SK-N-SH (cell line): ENCODE results near the gene FBXO40. TPM values are rescaled to one million over a fixed set of nuclear protein-coding genes. Genes with fewer than 3 reads are reported as not detected.

Experiments
- CTCF ChIA-PET: fragments of 300-600, 350-600 bp; formaldehyde crosslinking; extraction: SDS; loops from one replicate; lab custom pipeline; 2021; lab: Yijun Ruan, JAX
- POLR2A ChIA-PET: fragments of 350-600 bp; sonication (Branson Sonifier 250); formaldehyde crosslinking; extraction: SDS; loops from one replicate; lab custom pipeline; 2020; ENCODE audit warnings: antibody characterized with exemption, inconsistent platforms; lab: Yijun Ruan, JAX
- DNase-seq: peaks from one replicate; pipeline ENCODE4 v3.0.0; 2012
- H2AFZ ChIP-seq: fragments of 200-600 bp; sonication (generic); 2 replicates; pipeline ENCODE4 v1.8.1; 2016; ENCODE audit warnings: antibody characterized with exemption, mild to moderate bottlenecking, low read depth
- H3F3A ChIP-seq: fragments of 200-600 bp; sonication (generic); replicated peaks from 2 replicates; pipeline ENCODE3; 2016; ENCODE audit warnings: antibody characterized with exemption, mild to moderate bottlenecking; ENCODE audit not compliant: insufficient read depth
- H3K27ac ChIP-seq, 2 experiments: fragments of 200-500 bp in 1 of 2; fragments of 200-600 bp in 1 of 2; sonication (Bioruptor generic) in 1 of 2; sonication (generic), shearing (Covaris generic) in 1 of 2; 2 replicates each; pipeline versions ENCODE4 v1.5.1 to v1.6.1; 2014 to 2016; ENCODE audit warnings: low read depth in 2 of 2, inconsistent platforms in 1 of 2, low read length in 1 of 2, mild to moderate bottlenecking in 1 of 2, mixed read lengths in 1 of 2
- H3K27me3 ChIP-seq: fragments of 200-600 bp; sonication (generic), shearing (Covaris generic); 2 replicates; pipeline ENCODE4 v1.6.1; 2016; ENCODE audit warnings: mixed run types; ENCODE audit not compliant: insufficient read depth
- H3K36me3 ChIP-seq, 2 experiments: fragments of 200-500 bp in 1 of 2; fragments of 200-600 bp in 1 of 2; sonication (Bioruptor generic) in 1 of 2; sonication (generic) in 1 of 2; replicated peaks in 1 of 2; 2 replicates each; pipeline versions ENCODE3 to v1.5.1; 2014 to 2016; ENCODE audit warnings: low read length in 1 of 2, mild to moderate bottlenecking in 1 of 2; ENCODE audit not compliant: insufficient read depth in 2 of 2, control insufficient read depth in 1 of 2
- H3K4me1 ChIP-seq, 2 experiments: fragments of 200-500 bp in 1 of 2; fragments of 200-600 bp in 1 of 2; sonication (Bioruptor generic) in 1 of 2; sonication (generic), shearing (Covaris generic) in 1 of 2; 2 replicates each; pipeline versions ENCODE4 v1.5.1 to v1.6.1; 2014 to 2016; ENCODE audit warnings: low read depth in 1 of 2, low read length in 1 of 2, mixed run types in 1 of 2; ENCODE audit not compliant: insufficient read depth in 2 of 2, control insufficient read depth in 1 of 2
- H3K4me2 ChIP-seq: fragments of 200-600 bp; sonication (generic), shearing (Covaris generic); 2 replicates; pipeline ENCODE4 v1.6.1; 2017; ENCODE audit warnings: mixed run types
- H3K4me3 ChIP-seq, 2 experiments: fragments of 200-500 bp in 1 of 2; fragments of 200-600 bp in 1 of 2; sonication (Bioruptor generic) in 1 of 2; sonication (generic), shearing (Covaris generic) in 1 of 2; 2 replicates each; pipeline versions ENCODE4 v1.5.1 to v1.8.1; 2014 to 2016; ENCODE audit warnings: low read depth in 2 of 2, inconsistent platforms in 1 of 2, low read length in 1 of 2, mild to moderate bottlenecking in 1 of 2, mixed read lengths in 1 of 2, moderate library complexity in 1 of 2
- H3K79me2 ChIP-seq: fragments of 200-600 bp; sonication (generic); 2 replicates; pipeline ENCODE4 v1.8.1; 2017; ENCODE audit warnings: mild to moderate bottlenecking; ENCODE audit not compliant: insufficient read depth
- H3K9ac ChIP-seq: fragments of 200-600 bp; sonication (generic); 2 replicates; pipeline ENCODE4 v1.6.1; 2017; ENCODE audit warnings: mixed run types
- H3K9me2 ChIP-seq: fragments of 200-600 bp; sonication (generic); 2 replicates; pipeline ENCODE4 v1.6.1; 2017; ENCODE audit warnings: mixed run types
- H3K9me3 ChIP-seq: fragments of 200-600 bp; sonication (generic); 2 replicates; pipeline ENCODE4 v1.6.1; 2017; ENCODE audit warnings: mixed run types, mild to moderate bottlenecking, moderate library complexity
- H4K20me1 ChIP-seq: fragments of 200-600 bp; sonication (generic); 2 replicates; pipeline ENCODE4 v1.6.1; 2017; ENCODE audit warnings: mild to moderate bottlenecking, mixed run types; ENCODE audit not compliant: insufficient read depth
- CHD2 ChIP-seq: fragments of 150-350 bp; IDR thresholded peaks from 2 replicates; pipeline ENCODE4 v1.6.1; 2018; ENCODE audit warnings: low read length; ENCODE audit not compliant: partially characterized antibody
- EP300 ChIP-seq, 2 experiments: IDR thresholded peaks; 2 replicates each; pipeline versions ENCODE4 v1.4.0 to v1.6.1; 2012; ENCODE audit warnings: borderline replicate concordance in 1 of 2, low read depth in 1 of 2, low read length in 1 of 2
- EZH2phosphoT487 ChIP-seq: fragments of 200-600 bp; sonication (generic); IDR thresholded peaks from 2 replicates; pipeline ENCODE4 v1.6.1; 2017; ENCODE audit warnings: low read depth, mixed run types, mild to moderate bottlenecking, antibody characterized with exemption, moderate library complexity, borderline replicate concordance
- FOXJ3 ChIP-seq: sonication (generic); formaldehyde crosslinking; IDR thresholded peaks from 2 replicates; pipeline ENCODE4 v1.5.1; 2020; ENCODE audit warnings: mild to moderate bottlenecking, missing genetic modification reagents
- JUND ChIP-seq: IDR thresholded peaks from 2 replicates; pipeline ENCODE4 v1.4.0; 2012
- RAD21 ChIP-seq: IDR thresholded peaks from 2 replicates; pipeline ENCODE4 v1.6.1; 2012; ENCODE audit warnings: mild to moderate bottlenecking, low read length
- RXRA ChIP-seq: IDR thresholded peaks from 2 replicates; pipeline ENCODE4 v1.4.0; 2012; ENCODE audit warnings: low read depth, mild to moderate bottlenecking, borderline replicate concordance
- SIN3A ChIP-seq: IDR thresholded peaks from 2 replicates; pipeline ENCODE4 v1.6.1; 2012; ENCODE audit warnings: low read depth, mild to moderate bottlenecking, low read length, moderate library complexity, borderline replicate concordance
- WGBS: methylation state at CpG from one replicate; pipeline ENCODE4 v1.1.6; 2017; ENCODE audit warnings: low lambda C conversion rate; 5-methylcytosine and 5-hydroxymethylcytosine counted together
- polyA plus RNA-seq, 3 experiments: library from polyadenylated mRNA; depleted of rRNA; stranded (reverse); fragments of >200 nt; gene quantifications; 2 replicates each; pipeline ENCODE4 v1.2.3, GENCODE V29; 2012
- TF ChIP-seq, protein P1 (sequence below): fragments of 200-600 bp; sonication (generic); IDR thresholded peaks from 2 replicates; pipeline ENCODE4 v1.6.1; 2017; ENCODE audit warnings: antibody characterized with exemption, mild to moderate bottlenecking, moderate library complexity
- TF ChIP-seq, protein P2 (sequence below): IDR thresholded peaks from 2 replicates; pipeline ENCODE4 v1.6.1; 2012; ENCODE audit warnings: mild to moderate bottlenecking, low read depth, low read length, moderate library complexity
- TF ChIP-seq, protein P3 (sequence below): fragments of 150-350 bp; IDR thresholded peaks from 2 replicates; pipeline ENCODE4 v1.6.1; 2016; ENCODE audit warnings: mild to moderate bottlenecking, low read depth, low read length

The FBXO40 gene
- polyA plus RNA-seq, 1 of the 3 experiments (the other 2 are of a cell fraction): not detected

DNA sequence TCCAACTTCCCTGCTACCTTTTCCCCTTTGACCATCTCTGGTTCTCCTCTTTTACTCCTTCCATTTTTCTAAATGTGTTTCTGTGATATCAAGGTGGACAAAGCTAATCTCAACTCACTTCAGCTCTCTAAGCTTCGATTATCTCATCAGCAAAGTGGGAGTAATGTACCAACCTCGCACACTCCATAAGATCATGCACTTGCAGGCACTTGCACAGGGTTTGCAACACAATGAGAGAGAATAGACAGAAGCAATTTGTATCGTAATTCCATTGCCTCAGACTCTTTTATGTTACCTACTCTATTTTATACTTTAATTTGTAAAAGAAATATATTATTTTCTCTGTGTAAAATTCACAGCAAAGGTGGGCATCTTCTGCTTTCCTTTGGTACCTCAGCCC lies 40.4 kb upstream of the FBXO40 start:
- no peaks in the 10 kb centered on the region for H3K36me3 ChIP-seq
- H3K4me2 ChIP-seq: no peak overlapping the region
- TF ChIP-seq EZH2phosphoT487: no peak
- no peak for TF ChIP-seq CHD2
- TF ChIP-seq, protein P1, sequence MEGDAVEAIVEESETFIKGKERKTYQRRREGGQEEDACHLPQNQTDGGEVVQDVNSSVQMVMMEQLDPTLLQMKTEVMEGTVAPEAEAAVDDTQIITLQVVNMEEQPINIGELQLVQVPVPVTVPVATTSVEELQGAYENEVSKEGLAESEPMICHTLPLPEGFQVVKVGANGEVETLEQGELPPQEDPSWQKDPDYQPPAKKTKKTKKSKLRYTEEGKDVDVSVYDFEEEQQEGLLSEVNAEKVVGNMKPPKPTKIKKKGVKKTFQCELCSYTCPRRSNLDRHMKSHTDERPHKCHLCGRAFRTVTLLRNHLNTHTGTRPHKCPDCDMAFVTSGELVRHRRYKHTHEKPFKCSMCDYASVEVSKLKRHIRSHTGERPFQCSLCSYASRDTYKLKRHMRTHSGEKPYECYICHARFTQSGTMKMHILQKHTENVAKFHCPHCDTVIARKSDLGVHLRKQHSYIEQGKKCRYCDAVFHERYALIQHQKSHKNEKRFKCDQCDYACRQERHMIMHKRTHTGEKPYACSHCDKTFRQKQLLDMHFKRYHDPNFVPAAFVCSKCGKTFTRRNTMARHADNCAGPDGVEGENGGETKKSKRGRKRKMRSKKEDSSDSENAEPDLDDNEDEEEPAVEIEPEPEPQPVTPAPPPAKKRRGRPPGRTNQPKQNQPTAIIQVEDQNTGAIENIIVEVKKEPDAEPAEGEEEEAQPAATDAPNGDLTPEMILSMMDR: no peak
- no peak for TF ChIP-seq SIN3A
- no peak for TF ChIP-seq RXRA
- TF ChIP-seq, protein P2, sequence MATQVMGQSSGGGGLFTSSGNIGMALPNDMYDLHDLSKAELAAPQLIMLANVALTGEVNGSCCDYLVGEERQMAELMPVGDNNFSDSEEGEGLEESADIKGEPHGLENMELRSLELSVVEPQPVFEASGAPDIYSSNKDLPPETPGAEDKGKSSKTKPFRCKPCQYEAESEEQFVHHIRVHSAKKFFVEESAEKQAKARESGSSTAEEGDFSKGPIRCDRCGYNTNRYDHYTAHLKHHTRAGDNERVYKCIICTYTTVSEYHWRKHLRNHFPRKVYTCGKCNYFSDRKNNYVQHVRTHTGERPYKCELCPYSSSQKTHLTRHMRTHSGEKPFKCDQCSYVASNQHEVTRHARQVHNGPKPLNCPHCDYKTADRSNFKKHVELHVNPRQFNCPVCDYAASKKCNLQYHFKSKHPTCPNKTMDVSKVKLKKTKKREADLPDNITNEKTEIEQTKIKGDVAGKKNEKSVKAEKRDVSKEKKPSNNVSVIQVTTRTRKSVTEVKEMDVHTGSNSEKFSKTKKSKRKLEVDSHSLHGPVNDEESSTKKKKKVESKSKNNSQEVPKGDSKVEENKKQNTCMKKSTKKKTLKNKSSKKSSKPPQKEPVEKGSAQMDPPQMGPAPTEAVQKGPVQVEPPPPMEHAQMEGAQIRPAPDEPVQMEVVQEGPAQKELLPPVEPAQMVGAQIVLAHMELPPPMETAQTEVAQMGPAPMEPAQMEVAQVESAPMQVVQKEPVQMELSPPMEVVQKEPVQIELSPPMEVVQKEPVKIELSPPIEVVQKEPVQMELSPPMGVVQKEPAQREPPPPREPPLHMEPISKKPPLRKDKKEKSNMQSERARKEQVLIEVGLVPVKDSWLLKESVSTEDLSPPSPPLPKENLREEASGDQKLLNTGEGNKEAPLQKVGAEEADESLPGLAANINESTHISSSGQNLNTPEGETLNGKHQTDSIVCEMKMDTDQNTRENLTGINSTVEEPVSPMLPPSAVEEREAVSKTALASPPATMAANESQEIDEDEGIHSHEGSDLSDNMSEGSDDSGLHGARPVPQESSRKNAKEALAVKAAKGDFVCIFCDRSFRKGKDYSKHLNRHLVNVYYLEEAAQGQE: no peak
- no peak for TF ChIP-seq RAD21
- TF ChIP-seq, protein P3, sequence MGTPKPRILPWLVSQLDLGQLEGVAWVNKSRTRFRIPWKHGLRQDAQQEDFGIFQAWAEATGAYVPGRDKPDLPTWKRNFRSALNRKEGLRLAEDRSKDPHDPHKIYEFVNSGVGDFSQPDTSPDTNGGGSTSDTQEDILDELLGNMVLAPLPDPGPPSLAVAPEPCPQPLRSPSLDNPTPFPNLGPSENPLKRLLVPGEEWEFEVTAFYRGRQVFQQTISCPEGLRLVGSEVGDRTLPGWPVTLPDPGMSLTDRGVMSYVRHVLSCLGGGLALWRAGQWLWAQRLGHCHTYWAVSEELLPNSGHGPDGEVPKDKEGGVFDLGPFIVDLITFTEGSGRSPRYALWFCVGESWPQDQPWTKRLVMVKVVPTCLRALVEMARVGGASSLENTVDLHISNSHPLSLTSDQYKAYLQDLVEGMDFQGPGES: no peak
- no peak for TF ChIP-seq JUND

DNA sequence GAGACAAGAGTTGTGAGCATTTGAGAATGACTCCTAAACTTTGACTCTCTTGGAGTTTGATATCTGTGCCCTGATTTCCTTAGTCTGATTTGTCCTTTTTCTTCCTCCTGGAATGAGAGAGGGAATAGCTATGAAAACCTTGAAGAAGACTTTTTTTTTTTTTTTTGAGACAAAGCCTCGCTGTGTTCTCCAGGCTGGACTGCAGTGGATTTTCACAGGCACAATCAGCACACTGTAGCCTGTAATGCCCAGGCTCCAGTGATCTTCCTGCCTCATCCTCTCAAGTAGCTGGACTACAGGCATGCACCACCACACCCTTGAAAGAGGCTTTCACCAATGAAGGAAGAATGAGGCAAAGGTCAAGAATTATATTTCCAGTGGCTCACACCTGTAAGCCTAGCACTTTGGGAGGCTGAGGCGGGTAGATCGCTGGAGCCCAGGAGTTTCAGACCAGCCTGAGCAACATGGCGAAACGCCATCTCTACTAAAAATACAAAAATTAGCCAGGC lies 35.7 kb upstream of the FBXO40 start:
- Histone ChIP-seq H3K4me1 (no peaks in the 10 kb centered on the region), H3K79me2 (no peaks in the 10 kb centered on the region), H3K4me2 (no peak overlapping the region), H3K27ac (no peak overlapping the region), H3K36me3 (no peaks in the 10 kb centered on the region), H3K9me2 (no peaks in the 10 kb centered on the region), H4K20me1 (no peaks in the 10 kb centered on the region), H3K9me3 (no peaks in the 10 kb centered on the region), H3K27me3 (no peaks in the 10 kb centered on the region), H3K9ac (no peak overlapping the region), H2AFZ (no peak overlapping the region), H3F3A (no peaks in the 10 kb centered on the region), H3K4me3 (no peak overlapping the region)
- TF ChIP-seq EP300 (IDR thresholded peaks at IDR 0.05; ENCODE audit: borderline replicate concordance in 1 of 2, low read depth in 1 of 2, low read length in 1 of 2) (no peak), FOXJ3 (CRISPR knock-in tag) (no peak)
- 70% methylated on average over 5 of the region's 5 CpGs for WGBS
- POLR2A ChIA-PET: no interaction called here
- DNase-seq: no peak
- CTCF ChIA-PET: no interaction called here

More for the DNA sequence above, 40.4 kb upstream of the FBXO40 start:
- Histone ChIP-seq H2AFZ (peak overlapping the region; percentile 64; the same call in 1 of the 2 replicates), H3K4me3 (no peak overlapping the region), H3K9me3 (no peaks in the 10 kb centered on the region), H3K4me1 (no peaks in the 10 kb centered on the region), H3K27ac (no peak overlapping the region), H4K20me1 (no peaks in the 10 kb centered on the region), H3K79me2 (no peaks in the 10 kb centered on the region), H3K27me3 (no peaks in the 10 kb centered on the region), H3K9me2 (no peaks in the 10 kb centered on the region), H3F3A (no peaks in the 10 kb centered on the region), H3K9ac (no peak overlapping the region)
- no peak for DNase-seq
- POLR2A ChIA-PET: no interaction called here
- WGBS: 49% methylated on average over 3 of the region's 3 CpGs
- CTCF ChIA-PET: interaction anchor here (0.7 kb wide), 1 partner anchor 818 kb away, joined by 3 read pairs; no protein-coding TSS in a partner anchor
